B cell (primary cell): Measurements from ENCODE around the gene PPP2R3A. TPM values are rescaled to one million over a fixed set of nuclear protein-coding genes. Genes with fewer than 3 reads are reported as not detected.
"Not testable (repeated sequence)": the region's sequence is repeated elsewhere in the genome, so short reads cannot be mapped to it uniquely, and the experiment has no call there.

Experiments
- ATAC-seq: fragments of 200-7000 bp; cut with Tn5 transposase; one replicate; pipeline ENCODE4 v1.10.0; 2021; ENCODE audit warnings: low read depth, mild to moderate bottlenecking, moderate number of reproducible peaks, moderate library complexity
- CTCF ChIA-PET: fragments of 350-600 bp; sonication (Branson Sonifier 250); formaldehyde crosslinking; loops from one replicate; lab custom pipeline; 2021; ENCODE audit warnings: antibody characterized with exemption, inconsistent platforms; lab: Charles Lee
- POLR2A ChIA-PET: fragments of 350-600 bp; sonication (Branson Sonifier 250); formaldehyde crosslinking; loops from one replicate; lab custom pipeline; 2021; ENCODE audit warnings: antibody characterized with exemption; lab: Charles Lee
- DNase-seq: peaks from one replicate; pipeline ENCODE4 v3.0.0; 2013
- H2AFZ ChIP-seq: 2 replicates; pipeline ENCODE4 v1.6.1; 2012; ENCODE audit warnings: mild to moderate bottlenecking, low read depth, low read length; ENCODE audit not compliant: insufficient read depth, poor library complexity, severe bottlenecking
- H3K27ac ChIP-seq, 2 donors: 1 replicate in 1 of 2; 2 replicates in 1 of 2; pipeline ENCODE4 v1.5.1; 2012 to 2013; ENCODE audit warnings: low read length in 2 of 2, mild to moderate bottlenecking in 2 of 2, moderate library complexity in 1 of 2
- H3K27me3 ChIP-seq, 4 experiments: fragments of 200-600 bp in 1 of 4; sonication (generic) in 1 of 4; replicated peaks in 1 of 4; 1 replicate in 2 of 4; 2 replicates in 2 of 4; pipeline versions ENCODE4 v1.6.1 to v1.7.0; 2013 to 2016; ENCODE audit warnings: low read length in 3 of 4, mild to moderate bottlenecking in 2 of 4, mixed read lengths in 1 of 4, moderate library complexity in 1 of 4; ENCODE audit not compliant: insufficient read depth in 4 of 4, control insufficient read depth in 3 of 4; ENCODE audit errors: control extremely low read depth in 1 of 4
- H3K36me3 ChIP-seq, 2 experiments: replicated peaks in 1 of 2; 1 replicate in 1 of 2; 2 replicates in 1 of 2; pipeline versions ENCODE4 v1.6.1 to v1.7.1; 2013; ENCODE audit warnings: low read length in 1 of 2; ENCODE audit not compliant: insufficient read depth in 2 of 2, control insufficient read depth in 1 of 2; ENCODE audit errors: control extremely low read depth in 1 of 2, extremely low read depth in 1 of 2
- H3K4me1 ChIP-seq, 2 donors: fragments of 200-600 bp in 1 of 2; sonication (generic) in 1 of 2; 1 replicate in 1 of 2; 2 replicates in 1 of 2; pipeline versions ENCODE4 v1.5.1 to v1.6.1; 2013 to 2017; ENCODE audit warnings: low read length in 2 of 2; ENCODE audit not compliant: control insufficient read depth in 2 of 2, insufficient read depth in 2 of 2
- H3K4me2 ChIP-seq: replicated peaks from 2 replicates; pipeline ENCODE3; 2012; ENCODE audit warnings: mild to moderate bottlenecking, low read depth, low read length; ENCODE audit not compliant: poor library complexity, severe bottlenecking
- H3K4me3 ChIP-seq, 5 experiments: fragments of 200-600 bp in 1 of 5; sonication (generic) in 1 of 5; 1 replicate in 3 of 5; 2 replicates in 2 of 5; pipeline versions ENCODE4 v1.5.1 to v1.7.0; 2011 to 2016; ENCODE audit warnings: low read length in 4 of 5, mild to moderate bottlenecking in 4 of 5, low read depth in 2 of 5, control low read depth in 1 of 5, moderate library complexity in 1 of 5; ENCODE audit not compliant: insufficient read depth in 1 of 5; ENCODE audit errors: control extremely low read depth in 1 of 5, extremely low read depth in 1 of 5
- H3K79me2 ChIP-seq: fragments of 200-600 bp; sonication (generic); one replicate; pipeline ENCODE4 v1.6.0; 2016; ENCODE audit warnings: low read length; ENCODE audit not compliant: control insufficient read depth, insufficient read depth
- H3K9ac ChIP-seq: fragments of 200-600 bp; sonication (generic); 2 replicates; pipeline ENCODE4 v1.6.1; 2017; ENCODE audit warnings: mild to moderate bottlenecking, low read length, moderate library complexity
- H3K9me3 ChIP-seq, 3 donors: one replicate each; pipeline versions ENCODE4 v1.6.1 to v1.7.1; 2013; ENCODE audit warnings: low read length in 2 of 3; ENCODE audit not compliant: control insufficient read depth in 2 of 3, insufficient read depth in 1 of 3; ENCODE audit errors: control extremely low read depth in 1 of 3
- H4K20me1 ChIP-seq: 2 replicates; pipeline ENCODE4 v1.6.0; 2012; ENCODE audit warnings: mild to moderate bottlenecking, low read length; ENCODE audit not compliant: insufficient read depth, control insufficient read depth, poor library complexity, severe bottlenecking
- H3K27ac Mint-ChIP-seq: one replicate; pipeline ENCODE4 v1.8.0; 2021; ENCODE audit warnings: mixed read lengths
- H3K27me3 Mint-ChIP-seq: one replicate; pipeline ENCODE4 v1.8.0; 2021; ENCODE audit warnings: mixed read lengths
- H3K4me1 Mint-ChIP-seq: one replicate; pipeline ENCODE4 v1.8.0; 2021; ENCODE audit warnings: mixed read lengths
- H3K4me3 Mint-ChIP-seq: one replicate; pipeline ENCODE4 v1.8.0; 2021; ENCODE audit warnings: mixed read lengths
- H3K9me3 Mint-ChIP-seq: one replicate; pipeline ENCODE4 v1.8.0; 2022; ENCODE audit warnings: mixed read lengths; ENCODE audit not compliant: insufficient read depth
- CTCF ChIP-seq: fragments of 200-600 bp; IDR thresholded peaks from one replicate; pipeline ENCODE4 v1.8.0; 2022; ENCODE audit warnings: antibody characterized with exemption, mild to moderate bottlenecking
- EZH2 ChIP-seq: IDR thresholded peaks from 2 replicates; pipeline ENCODE4 v1.6.1; 2012; ENCODE audit warnings: borderline replicate concordance, low read depth, mild to moderate bottlenecking, moderate library complexity, low read length; ENCODE audit not compliant: insufficient read depth, poor library complexity, severe bottlenecking
- WGBS: methylation state at CpG from one replicate; pipeline ENCODE4 v1.1.5; 2013; ENCODE audit warnings: missing lambda C conversion rate; ENCODE audit not compliant: insufficient coverage; 5-methylcytosine and 5-hydroxymethylcytosine counted together
- intact Hi-C: fragments of 100-400 bp; cut with micrococcal nuclease; formaldehyde crosslinking; loops from one replicate; pipeline ENCODE4 v1.10.0; 2022
- polyA plus RNA-seq: library from polyadenylated mRNA; depleted of rRNA; stranded (reverse); fragments of >200 nt; gene quantifications from 2 replicates; pipeline ENCODE4 v1.2.3, GENCODE V29; 2012
- total RNA-seq, 2 donors: library from RNA; stranded (reverse); fragments of 120-200 nt in 1 of 2; gene quantifications; 1 replicate in 1 of 2; 2 replicates in 1 of 2; pipeline versions ENCODE4 v1.2.3 to v1.2.4, GENCODE V29; 2013 to 2022

PPP2R3A gene
- total and polyA plus RNA-seq, 2 donors (not counting 1 experiment from before 2014, with no cell fraction given): 0.03 to 0.22 TPM

- Histone ChIP-seq H3K9me3 (no peaks in the 10 kb centered on the region), H3K79me2 (peaks cover 100% of the 10 kb centered on the region), H3K4me3 (peak overlapping the region in 1 of 5 experiments; percentile 24), H3K36me3 (peaks cover 1 to 5% of the 10 kb centered on the region in 2 experiments), H3K4me1 (peaks cover 75 to 80% of the 10 kb centered on the region in 2 donors), H2AFZ (no peak overlapping the region), H3K27me3 (no peaks in the 10 kb centered on the region), H3K4me2 (peak overlapping the region; percentile 82), H3K9ac (no peak overlapping the region), H4K20me1 (peaks cover 100% of the 10 kb centered on the region), H3K27ac (peak overlapping the region in 1 of 2 donors; percentile 5)
- no peak overlapping the region for H3K27ac Mint-ChIP-seq
- H3K4me1 Mint-ChIP-seq: peaks cover 77% of the 10 kb centered on the region
- no peak for DNase-seq
- WGBS: 94% methylated on average over 2 of the region's 11 CpGs
- no peaks in the 10 kb centered on the region for H3K27me3 Mint-ChIP-seq
- ChIA-PET POLR2A (interaction anchor here (0.7 to 1.2 kb wide), 2 partner anchors 61 to 149 kb away, joined by 4 read pairs; no protein-coding TSS in a partner anchor), CTCF (no interaction called here)
- no peak for ATAC-seq
- no peak for TF ChIP-seq EZH2
- no peak for TF ChIP-seq CTCF
- H3K9me3 Mint-ChIP-seq: no peaks in the 10 kb centered on the region
- intact Hi-C loops: loop anchor here (5.0 to 10.0 kb wide), 2 partner anchors 33 to 1995 kb away; partner anchors contain the start of gene ARMC8
- H3K4me3 Mint-ChIP-seq: peak overlapping the region; percentile 97
Measured at GRCh38 chr3:136189859-136190617, 224.5 kb downstream of the PPP2R3A start.

- H3K9me3 Mint-ChIP-seq, H3K27me3 Mint-ChIP-seq, H2AFZ ChIP-seq, H3K9me3 ChIP-seq, H3K27me3 ChIP-seq, DNase-seq, H3K36me3 ChIP-seq, CTCF ChIA-PET, POLR2A ChIA-PET, ATAC-seq: not testable (repeated sequence)
- Mint-ChIP-seq H3K4me3 (peak overlapping the region; percentile 97), H3K27ac (peak overlapping the region; percentile 41), H3K4me1 (peaks cover 64% of the 10 kb centered on the region)
- Histone ChIP-seq H3K4me2 (peak overlapping the region; percentile 82), H3K4me3 (peak overlapping the region; percentile 12 to 100 (median 78)), H3K4me1 (peaks cover 60 to 66% of the 10 kb centered on the region in 2 donors), H4K20me1 (peaks cover 83% of the 10 kb centered on the region), H3K79me2 (peaks cover 81% of the 10 kb centered on the region), H3K27ac (peak overlapping the region in 1 of 2 donors; percentile 99), H3K9ac (peak overlapping the region; percentile 89)
- 54% methylated on average over 5 of the region's 6 CpGs for WGBS
- intact Hi-C loops: loop anchor here (5.0 to 10.0 kb wide), 2 partner anchors 35 to 1993 kb away; partner anchors contain the start of gene ARMC8
Measured at GRCh38 chr3:136192195-136192594, 226.7 kb downstream of the PPP2R3A start.
